WTC11 (cell line): ENCODE data around the gene MIEF1. TPM values are rescaled to one million over a fixed set of nuclear protein-coding genes. Genes with fewer than 3 reads are reported as not detected.

ENCODE experiments used
- ATAC-seq: fragments of 200-7000 bp; cut with Tn5 transposase; 2 replicates; pipeline ENCODE4 v1.10.0; 2021; ENCODE audit warnings: mild to moderate bottlenecking, moderate library complexity
- CTCF ChIA-PET: fragments of 300-600 bp; sonication (Branson Sonifier 250); formaldehyde crosslinking; loops from one replicate; lab custom pipeline; 2021; ENCODE audit warnings: antibody characterized with exemption; lab: Charles Lee
- POLR2A ChIA-PET: fragments of 350-600 bp; sonication (Branson Sonifier 250); formaldehyde crosslinking; loops from one replicate; lab custom pipeline; 2021; ENCODE audit warnings: antibody characterized with exemption; lab: Charles Lee
- DNase-seq: peaks from one replicate; pipeline ENCODE4 v3.0.0; 2021; ENCODE audit warnings: low spot score
- H3K27ac Mint-ChIP-seq: 2 replicates; pipeline ENCODE4 v1.8.0; 2021; ENCODE audit warnings: mixed read lengths
- H3K27me3 Mint-ChIP-seq: 2 replicates; pipeline ENCODE4 v1.8.0; 2021; ENCODE audit warnings: low read depth, mild to moderate bottlenecking, moderate library complexity, mixed read lengths
- H3K36me3 Mint-ChIP-seq: 2 replicates; pipeline ENCODE4 v1.8.0; 2021; ENCODE audit warnings: mixed read lengths
- H3K4me1 Mint-ChIP-seq: 2 replicates; pipeline ENCODE4 v1.8.0; 2022; ENCODE audit warnings: mixed read lengths
- H3K4me3 Mint-ChIP-seq: 2 replicates; pipeline ENCODE4 v1.8.0; 2021; ENCODE audit warnings: mild to moderate bottlenecking, moderate library complexity, mixed read lengths
- H3K9me3 Mint-ChIP-seq: 2 replicates; pipeline ENCODE4 v1.8.0; 2021; ENCODE audit warnings: mixed read lengths
- CREM ChIP-seq: sonication (generic); formaldehyde crosslinking; IDR thresholded peaks from 2 replicates; pipeline ENCODE4 v1.8.1; 2022; ENCODE audit warnings: mild to moderate bottlenecking, missing genetic modification reagents, moderate library complexity
- ESRRA ChIP-seq: sonication (generic); formaldehyde crosslinking; IDR thresholded peaks from 2 replicates; pipeline ENCODE4 v1.8.1; 2022; ENCODE audit warnings: mild to moderate bottlenecking, missing genetic modification reagents, borderline replicate concordance
- ETV6 ChIP-seq: sonication (generic); formaldehyde crosslinking; IDR thresholded peaks from 2 replicates; pipeline ENCODE4 v1.8.1; 2022; ENCODE audit warnings: mild to moderate bottlenecking, missing genetic modification reagents
- GRHL2 ChIP-seq: fragments of 250-450 bp; sonication (Bioruptor Pico); IDR thresholded peaks from 2 replicates; pipeline ENCODE4 v1.8.0; 2022; ENCODE audit warnings: mild to moderate bottlenecking, moderate library complexity; ENCODE audit not compliant: insufficient replicate concordance, severe bottlenecking
- GTF2I ChIP-seq: fragments of 250-450 bp; sonication (Bioruptor Pico); conservative IDR thresholded peaks from 2 replicates; pipeline ENCODE4 v1.4.0; 2021; ENCODE audit warnings: mild to moderate bottlenecking
- MYBL2 ChIP-seq: sonication (generic); formaldehyde crosslinking; IDR thresholded peaks from 2 replicates; pipeline ENCODE4 v1.8.1; 2023; ENCODE audit warnings: mild to moderate bottlenecking, moderate library complexity, missing genetic modification reagents
- NFATC4 ChIP-seq: fragments of 250-450 bp; sonication (Bioruptor Pico); IDR thresholded peaks from 2 replicates; pipeline ENCODE4 v1.9.0; 2021; ENCODE audit warnings: mild to moderate bottlenecking
- NFE2L1 ChIP-seq: sonication (generic); formaldehyde crosslinking; IDR thresholded peaks from 2 replicates; pipeline ENCODE4 v1.8.1; 2023; ENCODE audit warnings: missing genetic modification reagents
- NFYB ChIP-seq: sonication (generic); formaldehyde crosslinking; conservative IDR thresholded peaks from 2 replicates; pipeline ENCODE4 v1.8.0; 2022; ENCODE audit warnings: low read depth, missing genetic modification reagents
- NR3C1 ChIP-seq: sonication (generic); formaldehyde crosslinking; conservative IDR thresholded peaks from 2 replicates; pipeline ENCODE4 v1.8.1; 2023; ENCODE audit warnings: low read depth, mild to moderate bottlenecking, missing genetic modification reagents
- SOX15 ChIP-seq: fragments of 250-450 bp; sonication (Bioruptor Pico); IDR thresholded peaks from 2 replicates; pipeline ENCODE4 v1.9.0; 2021; ENCODE audit warnings: mild to moderate bottlenecking
- ZNF121 ChIP-seq: sonication (generic); formaldehyde crosslinking; IDR thresholded peaks from 2 replicates; pipeline ENCODE4 v1.8.0; 2023; ENCODE audit warnings: missing genetic modification reagents
- ZNF317 ChIP-seq: sonication (generic); formaldehyde crosslinking; IDR thresholded peaks from 2 replicates; pipeline ENCODE4 v1.8.1; 2023; ENCODE audit warnings: low read depth, mild to moderate bottlenecking, moderate library complexity, missing genetic modification reagents, borderline replicate concordance
- ZNF671 ChIP-seq: fragments of 250-450 bp; sonication (Bioruptor Pico); IDR thresholded peaks from 2 replicates; pipeline ENCODE4 v1.8.0; 2021; ENCODE audit warnings: mild to moderate bottlenecking
- total RNA-seq: library from RNA; stranded (reverse); gene quantifications from 3 replicates; pipeline ENCODE4 v1.2.3, GENCODE V29; 2021
- TF ChIP-seq, protein P1 (sequence below): sonication (generic); formaldehyde crosslinking; IDR thresholded peaks from 2 replicates; pipeline ENCODE4 v1.8.0; 2023; ENCODE audit warnings: missing genetic modification reagents, mild to moderate bottlenecking, borderline replicate concordance
- TF ChIP-seq, protein P2 (sequence below): sonication (generic); formaldehyde crosslinking; IDR thresholded peaks from 2 replicates; pipeline ENCODE4 v1.8.1; 2023; ENCODE audit warnings: mild to moderate bottlenecking, missing genetic modification reagents
- TF ChIP-seq, protein P3 (sequence below): sonication (generic); formaldehyde crosslinking; IDR thresholded peaks from 2 replicates; pipeline ENCODE4 v1.8.1; 2022; ENCODE audit warnings: mild to moderate bottlenecking, missing genetic modification reagents, moderate library complexity, borderline replicate concordance

Gene MIEF1
- total RNA-seq, 1 experiment from 2014 or later, result 38.7 TPM

DNA sequence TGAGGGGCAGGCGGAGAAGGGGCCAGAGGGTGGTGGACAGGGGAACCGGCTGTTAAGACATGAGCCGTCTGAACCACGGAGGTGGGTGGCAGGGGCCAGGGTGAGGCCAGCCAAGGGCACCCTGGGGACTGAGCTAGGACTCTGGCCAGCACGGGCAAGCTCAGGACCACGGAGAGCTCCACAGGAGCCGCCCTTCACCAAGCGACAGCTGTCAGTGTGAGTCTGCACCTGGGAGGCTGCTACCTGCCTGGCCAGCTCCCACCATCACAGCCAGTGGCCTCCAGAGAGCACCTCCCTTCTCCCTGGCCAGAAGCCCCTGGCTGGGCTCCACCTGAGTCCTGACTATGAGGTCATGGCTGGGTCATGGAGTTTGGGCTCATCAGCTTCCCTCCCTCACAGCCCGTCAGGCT is 23.6 kb upstream of the MIEF1 start (continued):
- TF ChIP-seq, protein P1, sequence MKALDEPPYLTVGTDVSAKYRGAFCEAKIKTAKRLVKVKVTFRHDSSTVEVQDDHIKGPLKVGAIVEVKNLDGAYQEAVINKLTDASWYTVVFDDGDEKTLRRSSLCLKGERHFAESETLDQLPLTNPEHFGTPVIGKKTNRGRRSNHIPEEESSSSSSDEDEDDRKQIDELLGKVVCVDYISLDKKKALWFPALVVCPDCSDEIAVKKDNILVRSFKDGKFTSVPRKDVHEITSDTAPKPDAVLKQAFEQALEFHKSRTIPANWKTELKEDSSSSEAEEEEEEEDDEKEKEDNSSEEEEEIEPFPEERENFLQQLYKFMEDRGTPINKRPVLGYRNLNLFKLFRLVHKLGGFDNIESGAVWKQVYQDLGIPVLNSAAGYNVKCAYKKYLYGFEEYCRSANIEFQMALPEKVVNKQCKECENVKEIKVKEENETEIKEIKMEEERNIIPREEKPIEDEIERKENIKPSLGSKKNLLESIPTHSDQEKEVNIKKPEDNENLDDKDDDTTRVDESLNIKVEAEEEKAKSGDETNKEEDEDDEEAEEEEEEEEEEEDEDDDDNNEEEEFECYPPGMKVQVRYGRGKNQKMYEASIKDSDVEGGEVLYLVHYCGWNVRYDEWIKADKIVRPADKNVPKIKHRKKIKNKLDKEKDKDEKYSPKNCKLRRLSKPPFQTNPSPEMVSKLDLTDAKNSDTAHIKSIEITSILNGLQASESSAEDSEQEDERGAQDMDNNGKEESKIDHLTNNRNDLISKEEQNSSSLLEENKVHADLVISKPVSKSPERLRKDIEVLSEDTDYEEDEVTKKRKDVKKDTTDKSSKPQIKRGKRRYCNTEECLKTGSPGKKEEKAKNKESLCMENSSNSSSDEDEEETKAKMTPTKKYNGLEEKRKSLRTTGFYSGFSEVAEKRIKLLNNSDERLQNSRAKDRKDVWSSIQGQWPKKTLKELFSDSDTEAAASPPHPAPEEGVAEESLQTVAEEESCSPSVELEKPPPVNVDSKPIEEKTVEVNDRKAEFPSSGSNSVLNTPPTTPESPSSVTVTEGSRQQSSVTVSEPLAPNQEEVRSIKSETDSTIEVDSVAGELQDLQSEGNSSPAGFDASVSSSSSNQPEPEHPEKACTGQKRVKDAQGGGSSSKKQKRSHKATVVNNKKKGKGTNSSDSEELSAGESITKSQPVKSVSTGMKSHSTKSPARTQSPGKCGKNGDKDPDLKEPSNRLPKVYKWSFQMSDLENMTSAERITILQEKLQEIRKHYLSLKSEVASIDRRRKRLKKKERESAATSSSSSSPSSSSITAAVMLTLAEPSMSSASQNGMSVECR (CRISPR knock-in tag), result peak; percentile 88; the same call in 1 of the 2 replicates
- TF ChIP-seq, protein P2, sequence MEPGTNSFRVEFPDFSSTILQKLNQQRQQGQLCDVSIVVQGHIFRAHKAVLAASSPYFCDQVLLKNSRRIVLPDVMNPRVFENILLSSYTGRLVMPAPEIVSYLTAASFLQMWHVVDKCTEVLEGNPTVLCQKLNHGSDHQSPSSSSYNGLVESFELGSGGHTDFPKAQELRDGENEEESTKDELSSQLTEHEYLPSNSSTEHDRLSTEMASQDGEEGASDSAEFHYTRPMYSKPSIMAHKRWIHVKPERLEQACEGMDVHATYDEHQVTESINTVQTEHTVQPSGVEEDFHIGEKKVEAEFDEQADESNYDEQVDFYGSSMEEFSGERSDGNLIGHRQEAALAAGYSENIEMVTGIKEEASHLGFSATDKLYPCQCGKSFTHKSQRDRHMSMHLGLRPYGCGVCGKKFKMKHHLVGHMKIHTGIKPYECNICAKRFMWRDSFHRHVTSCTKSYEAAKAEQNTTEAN (CRISPR knock-in tag), result no peak
- TF ChIP-seq, all 79 proteins: peak for 10

DNA sequence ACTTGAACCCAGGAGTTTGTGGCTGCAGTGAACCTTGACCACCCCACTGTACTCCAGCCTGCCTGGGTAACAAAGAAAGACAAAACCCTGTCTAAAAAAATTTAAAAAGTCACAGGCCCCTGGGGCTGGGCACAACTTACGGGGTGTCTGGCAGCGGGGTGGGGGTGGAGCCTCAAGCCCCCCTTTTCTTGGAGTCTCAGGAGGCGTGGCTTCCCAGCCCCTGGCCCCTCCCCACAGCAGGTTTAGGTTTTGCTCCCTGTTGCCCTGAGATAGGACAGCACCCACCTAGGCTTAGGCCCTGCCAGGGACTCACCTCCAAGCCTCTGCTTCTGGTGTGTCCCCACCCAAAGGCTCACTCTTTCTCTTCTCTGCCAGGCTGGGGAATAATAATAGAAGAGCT is 22.8 kb upstream of the MIEF1 start:
- H3K9me3 Mint-ChIP-seq, result no peaks in the 10 kb centered on the region
- ATAC-seq (0 out of 2 replicates have a peak, but pooled peaks have one; percentile 7), DNase-seq (no peak)
- CTCF ChIA-PET, result interaction anchor here (0.5 to 2.7 kb wide), 8 partner anchors 17 to 136 kb away, joined by 3 to 14 read pairs (median 5); no protein-coding TSS in a partner anchor
- POLR2A ChIA-PET, result no interaction called here
- H3K4me1 Mint-ChIP-seq, result peaks cover 17% of the 10 kb centered on the region
- no peaks in the 10 kb centered on the region for H3K36me3 Mint-ChIP-seq
- H3K4me3 Mint-ChIP-seq, result no peak overlapping the region
- no peak overlapping the region for H3K27ac Mint-ChIP-seq
- no peaks in the 10 kb centered on the region for H3K27me3 Mint-ChIP-seq
- TF ChIP-seq NFATC4, result no peak
- TF ChIP-seq NR3C1 (CRISPR knock-in tag), result no peak
- no peak for TF ChIP-seq ESRRA (CRISPR knock-in tag)
- TF ChIP-seq ETV6, result no peak

DNA sequence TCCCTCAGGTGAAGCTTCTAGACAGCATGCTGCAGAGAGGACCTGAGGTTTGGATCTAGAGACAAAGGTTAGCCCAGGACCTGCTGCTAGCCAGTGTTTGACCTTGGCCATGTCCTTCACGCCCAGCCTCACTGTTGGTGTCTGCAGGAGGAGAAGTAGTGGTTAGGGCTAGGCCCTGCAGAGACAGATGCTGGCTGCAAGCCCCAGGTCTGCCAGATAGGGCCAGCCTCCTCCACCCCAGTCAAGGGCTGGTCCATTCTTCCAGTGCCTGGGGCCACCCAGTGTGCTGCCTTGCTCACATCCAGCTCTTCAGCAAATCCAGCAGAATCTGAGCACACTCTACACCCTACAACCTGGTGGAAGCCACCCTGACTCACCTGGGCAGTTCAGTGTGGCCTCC is 21.5 kb upstream of the MIEF1 start:
- H3K9me3 Mint-ChIP-seq, result no peaks in the 10 kb centered on the region
- DNase-seq (no peak), ATAC-seq (no peak)
- no peaks in the 10 kb centered on the region for H3K36me3 Mint-ChIP-seq
- TF ChIP-seq ZNF121 (CRISPR knock-in tag) (no peak), ZNF671 (CRISPR knock-in tag) (no peak), CREM (no peak), NFYB (CRISPR knock-in tag) (no peak), MYBL2 (CRISPR knock-in tag) (no peak), NFE2L1 (CRISPR knock-in tag) (no peak), ZNF317 (CRISPR knock-in tag) (no peak), GRHL2 (CRISPR knock-in tag) (no peak), GTF2I (CRISPR knock-in tag) (no peak), SOX15 (no peak)
- TF ChIP-seq, protein P3, sequence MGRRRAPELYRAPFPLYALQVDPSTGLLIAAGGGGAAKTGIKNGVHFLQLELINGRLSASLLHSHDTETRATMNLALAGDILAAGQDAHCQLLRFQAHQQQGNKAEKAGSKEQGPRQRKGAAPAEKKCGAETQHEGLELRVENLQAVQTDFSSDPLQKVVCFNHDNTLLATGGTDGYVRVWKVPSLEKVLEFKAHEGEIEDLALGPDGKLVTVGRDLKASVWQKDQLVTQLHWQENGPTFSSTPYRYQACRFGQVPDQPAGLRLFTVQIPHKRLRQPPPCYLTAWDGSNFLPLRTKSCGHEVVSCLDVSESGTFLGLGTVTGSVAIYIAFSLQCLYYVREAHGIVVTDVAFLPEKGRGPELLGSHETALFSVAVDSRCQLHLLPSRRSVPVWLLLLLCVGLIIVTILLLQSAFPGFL (CRISPR knock-in tag), result no peak
- H3K27me3 Mint-ChIP-seq, result no peaks in the 10 kb centered on the region; the same call in 1 of the 2 replicates
- H3K27ac Mint-ChIP-seq, result no peak overlapping the region
- CTCF ChIA-PET, result interaction anchor here (2.0 to 2.7 kb wide), 2 partner anchors 16 to 48 kb away, joined by 5 to 14 read pairs; no protein-coding TSS in a partner anchor
- POLR2A ChIA-PET, result no interaction called here
- no peak overlapping the region for H3K4me3 Mint-ChIP-seq
- H3K4me1 Mint-ChIP-seq, result peaks cover 4% of the 10 kb centered on the region
